ENCODE data around the gene RAB36. TPM values are rescaled to one million over a fixed set of nuclear protein-coding genes. Genes with fewer than 3 reads are reported as not detected.

The RAB36 gene
- total RNA-seq, 3 donors from 2014 or later (not counting 1 experiment from before 2014, with no cell fraction given), result 1.7 to 2.9 (median 2.6) TPM

DNA sequence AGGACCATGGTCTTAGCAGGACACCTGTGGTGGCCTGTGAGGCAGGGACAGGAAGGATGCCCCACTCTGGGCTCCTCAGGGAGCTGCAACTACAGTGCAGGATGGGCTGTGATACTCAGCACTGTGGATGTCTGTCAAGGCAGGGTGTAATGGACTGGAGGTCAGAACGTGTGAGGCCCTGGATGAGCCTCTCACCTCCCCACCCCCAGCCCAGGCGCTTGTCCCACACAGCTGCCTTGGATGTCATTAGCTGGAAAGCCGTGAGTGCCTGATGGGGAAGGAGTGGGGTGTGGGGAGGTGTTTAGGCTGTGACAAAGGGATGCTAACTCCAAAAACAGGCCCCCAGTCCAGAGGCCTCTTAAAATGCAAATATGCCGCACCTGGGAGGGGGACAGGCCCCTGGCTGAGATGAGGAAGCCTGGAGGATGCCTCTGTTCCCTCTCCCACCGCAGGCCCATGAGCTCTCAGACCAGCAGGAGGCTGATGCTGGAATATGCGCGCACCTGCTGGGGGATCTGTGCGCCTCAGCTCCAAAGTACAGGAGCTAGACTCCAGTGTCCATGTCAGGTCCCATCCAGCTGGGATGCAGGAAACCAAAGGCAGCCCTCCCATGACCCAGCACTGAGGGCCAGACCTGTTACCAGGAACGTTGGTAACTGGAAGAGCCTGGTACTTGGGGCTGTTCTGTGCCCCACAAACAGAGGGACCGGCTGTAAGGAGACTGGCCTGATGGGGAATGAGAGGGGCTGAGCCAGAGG, 28.6 kb upstream of the RAB36 start:
- H3K9me3 ChIP-seq (ENCODE audit: control insufficient read depth, insufficient read depth, low read length), result no peaks in the 10 kb centered on the region
- no peak for ATAC-seq
- 91% methylated on average over 8 of the region's 10 CpGs for WGBS (ENCODE audit: insufficient coverage)

DNA sequence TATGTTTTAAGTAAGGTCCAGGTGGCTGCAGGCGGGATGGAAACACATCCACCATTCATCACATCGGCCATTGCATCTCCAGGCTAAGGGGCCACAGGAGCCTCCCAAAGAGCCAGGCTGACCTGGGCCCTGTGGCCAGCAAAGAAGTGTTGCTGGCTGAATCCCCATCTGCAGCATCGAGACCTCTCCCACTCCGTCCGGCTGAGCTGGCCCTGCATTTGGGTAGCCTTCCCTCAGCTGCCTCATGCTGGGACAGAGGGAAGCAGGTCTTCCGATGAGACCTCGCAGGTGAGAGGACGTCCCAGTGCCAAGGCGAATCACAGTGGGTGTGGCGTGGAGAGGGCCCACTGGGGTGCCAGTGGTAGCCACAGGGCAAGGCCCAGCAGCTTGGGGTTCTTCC, 28.0 kb upstream of the RAB36 start:
- ATAC-seq (no peak), DNase-seq (no peak)
- Histone ChIP-seq H3K4me3 (ENCODE audit: low read length) (no peak overlapping the region), H3K9me3 (ENCODE audit: control insufficient read depth, insufficient read depth, low read length) (no peaks in the 10 kb centered on the region), H3K27me3 (ENCODE audit: control insufficient read depth, insufficient read depth, low read length) (no peaks in the 10 kb centered on the region), H3K27ac (ENCODE audit: low read length) (no peak overlapping the region), H3K4me1 (ENCODE audit: control insufficient read depth, insufficient read depth, low read length) (peaks cover 16% of the 10 kb centered on the region), H3K36me3 (ENCODE audit: control insufficient read depth, insufficient read depth, low read length) (no peaks in the 10 kb centered on the region)
- no peaks in the 10 kb centered on the region for H3K9me3 Mint-ChIP-seq
- no peaks in the 10 kb centered on the region for H3K36me3 Mint-ChIP-seq
- intact Hi-C loops (cut with micrococcal nuclease), result no loop called here
- WGBS (ENCODE audit: insufficient coverage), result 97% methylated on average over 10 of the region's 10 CpGs
- TF ChIP-seq, protein P1, sequence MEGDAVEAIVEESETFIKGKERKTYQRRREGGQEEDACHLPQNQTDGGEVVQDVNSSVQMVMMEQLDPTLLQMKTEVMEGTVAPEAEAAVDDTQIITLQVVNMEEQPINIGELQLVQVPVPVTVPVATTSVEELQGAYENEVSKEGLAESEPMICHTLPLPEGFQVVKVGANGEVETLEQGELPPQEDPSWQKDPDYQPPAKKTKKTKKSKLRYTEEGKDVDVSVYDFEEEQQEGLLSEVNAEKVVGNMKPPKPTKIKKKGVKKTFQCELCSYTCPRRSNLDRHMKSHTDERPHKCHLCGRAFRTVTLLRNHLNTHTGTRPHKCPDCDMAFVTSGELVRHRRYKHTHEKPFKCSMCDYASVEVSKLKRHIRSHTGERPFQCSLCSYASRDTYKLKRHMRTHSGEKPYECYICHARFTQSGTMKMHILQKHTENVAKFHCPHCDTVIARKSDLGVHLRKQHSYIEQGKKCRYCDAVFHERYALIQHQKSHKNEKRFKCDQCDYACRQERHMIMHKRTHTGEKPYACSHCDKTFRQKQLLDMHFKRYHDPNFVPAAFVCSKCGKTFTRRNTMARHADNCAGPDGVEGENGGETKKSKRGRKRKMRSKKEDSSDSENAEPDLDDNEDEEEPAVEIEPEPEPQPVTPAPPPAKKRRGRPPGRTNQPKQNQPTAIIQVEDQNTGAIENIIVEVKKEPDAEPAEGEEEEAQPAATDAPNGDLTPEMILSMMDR (IDR thresholded peaks at IDR 0.05), result no peak
- H3K27ac Mint-ChIP-seq, result no peak overlapping the region
- no peaks in the 10 kb centered on the region for H3K27me3 Mint-ChIP-seq (ENCODE audit: low read depth in 2 of 2)
- peaks cover 9 to 10% of the 10 kb centered on the region in 2 donors for H3K4me1 Mint-ChIP-seq
- H3K4me3 Mint-ChIP-seq, result no peak overlapping the region

More for the DNA sequence above, 28.6 kb upstream of the RAB36 start:
- H3K27ac Mint-ChIP-seq, result no peak overlapping the region
- H3K27me3 ChIP-seq (ENCODE audit: control insufficient read depth, insufficient read depth, low read length), result no peaks in the 10 kb centered on the region
- no peak for DNase-seq
- no peak overlapping the region for H3K27ac ChIP-seq (ENCODE audit: low read length)
- no peaks in the 10 kb centered on the region for H3K36me3 ChIP-seq (ENCODE audit: control insufficient read depth, insufficient read depth, low read length)
- no peaks in the 10 kb centered on the region for H3K36me3 Mint-ChIP-seq
- TF ChIP-seq, protein P1 (IDR thresholded peaks at IDR 0.05), result no peak
- H3K4me1 ChIP-seq (ENCODE audit: control insufficient read depth, insufficient read depth, low read length), result peaks cover 16% of the 10 kb centered on the region
- intact Hi-C loops (cut with micrococcal nuclease), result no loop called here
- no peaks in the 10 kb centered on the region for H3K9me3 Mint-ChIP-seq
- H3K4me3 ChIP-seq (ENCODE audit: low read length), result no peak overlapping the region
- no peak overlapping the region for H3K4me3 Mint-ChIP-seq
- H3K27me3 Mint-ChIP-seq (ENCODE audit: low read depth in 2 of 2), result no peaks in the 10 kb centered on the region
- H3K4me1 Mint-ChIP-seq, result peaks cover 9 to 10% of the 10 kb centered on the region in 2 donors

DNA sequence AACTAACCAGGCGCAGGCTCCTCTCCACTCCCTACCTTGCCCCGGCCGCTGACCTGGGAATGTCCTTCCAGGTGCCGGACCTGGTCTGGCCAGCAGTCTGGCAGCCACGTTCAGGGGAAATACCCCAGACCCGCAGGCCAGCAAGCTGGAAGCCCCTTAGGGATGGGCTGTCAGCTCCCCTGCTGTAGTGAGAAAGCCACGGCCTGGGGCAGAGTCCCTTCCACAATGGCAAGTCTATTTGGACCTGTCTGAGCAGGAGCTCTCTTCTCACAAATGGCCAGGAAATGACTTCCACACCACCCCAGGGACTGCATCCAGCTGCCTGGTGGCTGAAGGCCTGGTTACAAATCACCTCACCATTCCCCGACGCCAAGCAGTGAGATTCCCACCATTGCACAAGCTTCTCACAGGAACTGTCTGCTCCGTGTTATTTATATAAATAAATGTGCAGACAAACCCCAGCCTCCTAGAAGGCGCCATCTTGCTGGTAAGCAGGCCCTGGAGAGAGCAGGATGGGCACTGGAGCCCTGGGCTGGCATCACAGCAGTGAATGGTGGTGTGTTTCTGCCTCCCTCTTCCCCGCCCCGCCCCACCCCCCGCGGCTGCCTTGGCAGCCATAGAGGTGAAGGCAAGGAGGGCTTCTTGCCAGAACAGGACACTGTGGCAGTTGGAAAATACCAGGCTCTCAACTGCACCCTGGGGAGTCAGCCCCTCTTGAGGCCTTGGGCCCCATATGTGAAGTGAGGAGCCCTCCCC, 27.2 kb upstream of the RAB36 start:
- Mint-ChIP-seq H3K27me3 (ENCODE audit: low read depth in 2 of 2) (no peaks in the 10 kb centered on the region), H3K4me1 (peaks cover 9 to 10% of the 10 kb centered on the region in 2 donors), H3K4me3 (no peak overlapping the region), H3K27ac (no peak overlapping the region), H3K9me3 (no peaks in the 10 kb centered on the region), H3K36me3 (no peaks in the 10 kb centered on the region)
- Histone ChIP-seq H3K4me3 (ENCODE audit: low read length) (no peak overlapping the region), H3K36me3 (ENCODE audit: control insufficient read depth, insufficient read depth, low read length) (no peaks in the 10 kb centered on the region), H3K9me3 (ENCODE audit: control insufficient read depth, insufficient read depth, low read length) (no peaks in the 10 kb centered on the region), H3K27me3 (ENCODE audit: control insufficient read depth, insufficient read depth, low read length) (no peaks in the 10 kb centered on the region), H3K27ac (ENCODE audit: low read length) (no peak overlapping the region), H3K4me1 (ENCODE audit: control insufficient read depth, insufficient read depth, low read length) (peaks cover 16% of the 10 kb centered on the region)
- 91% methylated on average over 13 of the region's 15 CpGs for WGBS (ENCODE audit: insufficient coverage)
- intact Hi-C loops (cut with micrococcal nuclease), result no loop called here
- DNase-seq (no peak), ATAC-seq (no peak)
- TF ChIP-seq, protein P1 (IDR thresholded peaks at IDR 0.05), result no peak
